Tibial nerve (tissue), 4 donors: ENCODE results near the gene ST6GALNAC3. TPM values are rescaled to one million over a fixed set of nuclear protein-coding genes. Genes with fewer than 3 reads are reported as not detected.

Experiments
- DNase-seq, 2 donors: peaks; one replicate each; pipeline ENCODE4 v3.0.0-alpha.2; 2019; ENCODE audit warnings: low spot score in 2 of 2
- H3K27ac ChIP-seq, 4 donors: fragments of 200-600 bp; sonication (generic) in 3 of 4; one replicate each; pipeline ENCODE4 v1.5.1; 2017 to 2019; ENCODE audit warnings: mild to moderate bottlenecking in 1 of 4
- H3K27me3 ChIP-seq, 2 donors: fragments of 200-600 bp; sonication (generic) in 1 of 2; one replicate each; pipeline versions ENCODE4 v1.5.1 to v1.6.0; 2017 to 2019
- H3K36me3 ChIP-seq, 3 donors: fragments of 200-600 bp; sonication (generic); one replicate each; pipeline ENCODE4 v1.5.1; 2018 to 2019
- H3K4me1 ChIP-seq, 4 donors: fragments of 200-600 bp; sonication (generic) in 3 of 4; one replicate each; pipeline ENCODE4 v1.5.1; 2017 to 2019
- H3K4me3 ChIP-seq, 4 donors: fragments of 200-600 bp; sonication (generic) in 3 of 4; one replicate each; pipeline ENCODE4 v1.5.1; 2017 to 2019; ENCODE audit warnings: mild to moderate bottlenecking in 1 of 4, moderate library complexity in 1 of 4
- H3K9me3 ChIP-seq, 4 donors: fragments of 200-600 bp; sonication (generic) in 3 of 4; one replicate each; pipeline ENCODE4 v1.5.1; 2017 to 2019
- CTCF ChIP-seq, 5 experiments: fragments of 200-600 bp in 3 of 5; fragments of 450-650 bp in 2 of 5; sonication (generic) in 3 of 5; IDR thresholded peaks; one replicate each; pipeline ENCODE4 v1.5.1; 2016 to 2019; ENCODE audit warnings: antibody characterized with exemption in 5 of 5, mild to moderate bottlenecking in 3 of 5, moderate library complexity in 2 of 5
- EP300 ChIP-seq, 2 donors: sonication (generic); formaldehyde crosslinking; IDR thresholded peaks; one replicate each; pipeline ENCODE4 v1.6.1; 2017; ENCODE audit warnings: antibody characterized with exemption in 2 of 2, mild to moderate bottlenecking in 1 of 2
- POLR2A ChIP-seq, 2 donors: fragments of 450-650 bp; IDR thresholded peaks; one replicate each; pipeline ENCODE4 v1.6.1; 2017; ENCODE audit warnings: antibody characterized with exemption in 2 of 2, mild to moderate bottlenecking in 2 of 2, moderate library complexity in 2 of 2
- WGBS, 2 donors: methylation state at CpG; one replicate each; pipeline ENCODE4 v1.1.5; 2018; 5-methylcytosine and 5-hydroxymethylcytosine counted together
- total RNA-seq, 4 donors: library from RNA; depleted of rRNA; stranded (reverse); fragments of >200 nt; gene quantifications; one replicate each; pipeline ENCODE4 v1.1.0, GENCODE V29; 2016

Gene ST6GALNAC3
- total RNA-seq, 4 donors from 2014 or later: 2.7 to 6.6 (median 4.9) TPM

GRCh38 chr1:76279101-76279748 lies 204.7 kb downstream of the ST6GALNAC3 start:
- Histone ChIP-seq H3K4me1 (no peaks in the 10 kb centered on the region), H3K36me3 (no peaks in the 10 kb centered on the region), H3K4me3 (no peak overlapping the region), H3K27me3 (no peaks in the 10 kb centered on the region), H3K9me3 (no peaks in the 10 kb centered on the region), H3K27ac (no peak overlapping the region)
- TF ChIP-seq POLR2A (IDR thresholded peaks at IDR 0.05) (no peak), CTCF (IDR thresholded peaks at IDR 0.05) (no peak), EP300 (IDR thresholded peaks at IDR 0.05) (no peak)
- no peak for DNase-seq
- WGBS, 2 donors: 62% methylated on average over 14 of the region's 14 CpGs

- H3K27ac ChIP-seq: no peak overlapping the region
- H3K4me3 ChIP-seq: no peak overlapping the region
- H3K27me3 ChIP-seq: no peaks in the 10 kb centered on the region
- no peak for DNase-seq
- no peaks in the 10 kb centered on the region for H3K36me3 ChIP-seq
- H3K4me1 ChIP-seq: no peaks in the 10 kb centered on the region
- TF ChIP-seq EP300 (IDR thresholded peaks at IDR 0.05) (no peak), CTCF (IDR thresholded peaks at IDR 0.05) (no peak), POLR2A (IDR thresholded peaks at IDR 0.05) (no peak)
- 42 to 61% methylated on average over 2 of the region's 2 CpGs for WGBS, 2 donors
- H3K9me3 ChIP-seq: no peaks in the 10 kb centered on the region
Measured at GRCh38 chr1:76281306-76281705, 206.8 kb downstream of the ST6GALNAC3 start.

- H3K4me1 ChIP-seq: no peaks in the 10 kb centered on the region
- no peaks in the 10 kb centered on the region for H3K9me3 ChIP-seq
- H3K27ac ChIP-seq: no peak overlapping the region
- TF ChIP-seq CTCF (IDR thresholded peaks at IDR 0.05): no peak
- TF ChIP-seq POLR2A (IDR thresholded peaks at IDR 0.05): no peak
- TF ChIP-seq EP300 (IDR thresholded peaks at IDR 0.05): no peak
- no peak overlapping the region for H3K4me3 ChIP-seq
- H3K36me3 ChIP-seq: no peaks in the 10 kb centered on the region
- DNase-seq: no peak
- 64 to 81% methylated on average over 1 of the region's 1 CpG for WGBS, 2 donors
- no peaks in the 10 kb centered on the region for H3K27me3 ChIP-seq
Measured at GRCh38 chr1:76284842-76285241, 210.3 kb downstream of the ST6GALNAC3 start.

GRCh38 chr1:76285578-76286135 lies 211.1 kb downstream of the ST6GALNAC3 start:
- no peak overlapping the region for H3K4me3 ChIP-seq
- H3K36me3 ChIP-seq: no peaks in the 10 kb centered on the region
- 63 to 85% methylated on average over 4 of the region's 4 CpGs for WGBS, 2 donors
- no peak overlapping the region for H3K27ac ChIP-seq
- TF ChIP-seq POLR2A (IDR thresholded peaks at IDR 0.05): no peak
- no peak for TF ChIP-seq CTCF (IDR thresholded peaks at IDR 0.05)
- TF ChIP-seq EP300 (IDR thresholded peaks at IDR 0.05): no peak
- H3K9me3 ChIP-seq: no peaks in the 10 kb centered on the region
- no peaks in the 10 kb centered on the region for H3K4me1 ChIP-seq
- H3K27me3 ChIP-seq: no peaks in the 10 kb centered on the region
- no peak for DNase-seq

- TF ChIP-seq CTCF (IDR thresholded peaks at IDR 0.05) (no peak), EP300 (IDR thresholded peaks at IDR 0.05) (no peak), POLR2A (IDR thresholded peaks at IDR 0.05) (no peak)
- Histone ChIP-seq H3K27me3 (no peaks in the 10 kb centered on the region), H3K27ac (no peak overlapping the region), H3K4me3 (no peak overlapping the region), H3K4me1 (no peaks in the 10 kb centered on the region), H3K9me3 (no peaks in the 10 kb centered on the region), H3K36me3 (no peaks in the 10 kb centered on the region)
- 94 to 100% methylated on average over 2 of the region's 2 CpGs for WGBS, 2 donors
- DNase-seq: no peak
Measured at GRCh38 chr1:76287917-76288316, 213.4 kb downstream of the ST6GALNAC3 start.
